Measurements from ENCODE around the gene NPAS1. TPM values are rescaled to one million over a fixed set of nuclear protein-coding genes. Genes with fewer than 3 reads are reported as not detected.

Gene NPAS1
- total and polyA plus RNA-seq, 2 of the 13 experiments (the other 11 are each of a cell fraction or from before 2014, with no cell fraction given) = 0.35 to 2.9 TPM

DNA sequence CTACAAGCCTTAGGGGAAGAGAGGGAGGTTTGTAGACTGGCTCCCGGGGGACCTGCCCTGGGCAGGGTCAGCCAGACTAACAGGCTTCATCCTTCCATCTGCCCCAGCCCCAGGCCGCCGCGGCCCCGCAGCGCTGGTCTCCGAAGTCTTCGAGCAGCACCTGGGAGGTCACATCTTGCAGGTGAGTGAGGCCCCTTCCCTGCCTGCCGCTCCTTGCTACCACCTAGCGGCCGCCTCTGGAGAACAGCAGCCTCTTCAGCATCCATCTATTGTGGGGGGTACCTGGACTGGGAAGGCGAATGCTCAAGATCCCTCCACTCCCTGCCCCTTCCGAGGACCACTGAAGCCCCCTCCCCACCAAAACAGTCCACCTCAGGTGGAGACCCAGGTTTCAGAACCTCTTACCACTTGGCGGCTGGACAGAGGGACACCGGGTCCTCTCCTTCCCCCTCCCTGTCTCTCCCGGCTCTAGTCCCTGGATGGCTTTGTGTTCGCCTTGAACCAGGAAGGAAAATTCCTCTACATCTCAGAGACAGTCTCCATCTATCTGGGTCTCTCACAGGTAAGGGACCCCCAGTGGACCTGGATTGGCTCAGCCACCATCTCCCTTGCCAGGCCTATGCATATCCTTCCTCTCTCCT, 12.7 kb downstream of the NPAS1 start:
- Histone ChIP-seq H3K27me3 (ENCODE audit: control insufficient read depth in 1 of 2, insufficient read depth in 2 of 2, low read length in 2 of 2) (no peaks in the 10 kb centered on the region), H3K9me3 (ENCODE audit: low read length) (no peaks in the 10 kb centered on the region), H3K4me1 (ENCODE audit: insufficient read depth, low read length) (peaks cover 23% of the 10 kb centered on the region), H2AFZ (ENCODE audit: low read length) (no peak overlapping the region), H4K20me1 (ENCODE audit: insufficient read depth, low read length) (no peaks in the 10 kb centered on the region), H3K4me3 (replicated peaks in 1 of 3; ENCODE audit: insufficient read depth in 1 of 3, low read depth in 2 of 3, low read length in 3 of 3) (no peak overlapping the region), H3K9ac (ENCODE audit: insufficient read depth, low read depth, low read length) (no peak overlapping the region), H3K79me2 (ENCODE audit: insufficient read depth, low read length) (no peaks in the 10 kb centered on the region), H3K4me2 (ENCODE audit: low read depth, low read length) (no peak overlapping the region), H3K36me3 (replicated peaks in 1 of 2; ENCODE audit: control insufficient read depth in 1 of 2, insufficient read depth in 2 of 2, low read length in 2 of 2) (no peaks in the 10 kb centered on the region), H3K27ac (ENCODE audit: extremely low read length, insufficient read depth, low read length) (no peak overlapping the region)
- DNase-seq (ENCODE audit: low spot score) (no peak), FAIRE-seq (no peak), ATAC-seq (peak; percentile 74)
- CTCF ChIA-PET (ENCODE audit: low intra/inter-chr PET ratio, low total read pairs) = interaction anchor here (2.2 kb wide), 1 partner anchor 19 kb away, joined by 20 read pairs; no protein-coding TSS in a partner anchor
- intact Hi-C loops (cut with micrococcal nuclease; ENCODE audit: unreplicated experiment) = loop anchor here (1.0 kb wide), 1 partner anchor 19 kb away; no protein-coding TSS in a partner anchor
- in situ Hi-C loops (cut with HindIII; ENCODE audit: extremely low pct_ligation_motif_present, low pct_unique_long_range_greater_than_20kb) = no loop called here
- BruUV-seq (replicated peaks) = no TSS peak
- POLR2A ChIA-PET = no interaction called here
- WGBS (ENCODE audit: low lambda C conversion rate) = 43% methylated on average over 9 of the region's 17 CpGs
- TF ChIP-seq, protein P1, sequence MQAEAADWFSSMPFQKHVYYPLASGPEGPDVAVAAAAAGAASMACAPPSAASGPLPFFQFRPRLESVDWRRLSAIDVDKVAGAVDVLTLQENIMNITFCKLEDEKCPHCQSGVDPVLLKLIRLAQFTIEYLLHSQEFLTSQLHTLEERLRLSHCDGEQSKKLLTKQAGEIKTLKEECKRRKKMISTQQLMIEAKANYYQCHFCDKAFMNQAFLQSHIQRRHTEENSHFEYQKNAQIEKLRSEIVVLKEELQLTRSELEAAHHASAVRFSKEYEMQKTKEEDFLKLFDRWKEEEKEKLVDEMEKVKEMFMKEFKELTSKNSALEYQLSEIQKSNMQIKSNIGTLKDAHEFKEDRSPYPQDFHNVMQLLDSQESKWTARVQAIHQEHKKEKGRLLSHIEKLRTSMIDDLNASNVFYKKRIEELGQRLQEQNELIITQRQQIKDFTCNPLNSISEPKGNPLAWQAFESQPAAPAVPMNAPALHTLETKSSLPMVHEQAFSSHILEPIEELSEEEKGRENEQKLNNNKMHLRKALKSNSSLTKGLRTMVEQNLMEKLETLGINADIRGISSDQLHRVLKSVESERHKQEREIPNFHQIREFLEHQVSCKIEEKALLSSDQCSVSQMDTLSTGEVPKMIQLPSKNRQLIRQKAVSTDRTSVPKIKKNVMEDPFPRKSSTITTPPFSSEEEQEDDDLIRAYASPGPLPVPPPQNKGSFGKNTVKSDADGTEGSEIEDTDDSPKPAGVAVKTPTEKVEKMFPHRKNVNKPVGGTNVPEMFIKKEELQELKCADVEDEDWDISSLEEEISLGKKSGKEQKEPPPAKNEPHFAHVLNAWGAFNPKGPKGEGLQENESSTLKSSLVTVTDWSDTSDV (CRISPR knock-in tag; IDR thresholded peaks at IDR 0.05) = no peak
- TF ChIP-seq NFRKB (IDR thresholded peaks at IDR 0.05) (no peak), KDM2A (CRISPR knock-in tag; IDR thresholded peaks at IDR 0.05; ENCODE audit: borderline replicate concordance, low read depth) (peak; percentile 37; the same call in 1 of the 2 replicates), ZNF615 (CRISPR knock-in tag; IDR thresholded peaks at IDR 0.05; ENCODE audit: borderline replicate concordance) (no peak), ZNF496 (CRISPR knock-in tag; IDR thresholded peaks at IDR 0.05; ENCODE audit: insufficient replicate concordance) (no peak), IRX3 (CRISPR knock-in tag; IDR thresholded peaks at IDR 0.05; ENCODE audit: borderline replicate concordance, low read depth) (no peak), FUBP1 (CRISPR knock-in tag; IDR thresholded peaks at IDR 0.05; ENCODE audit: borderline replicate concordance) (no peak), ZNF432 (CRISPR knock-in tag; IDR thresholded peaks at IDR 0.05; ENCODE audit: borderline replicate concordance) (no peak), DR1 (CRISPR knock-in tag; IDR thresholded peaks at IDR 0.05) (0 out of 2 replicates have a peak, but pooled peaks have one; percentile 32), HIC2 (CRISPR knock-in tag; IDR thresholded peaks at IDR 0.05; ENCODE audit: low read depth) (no peak), MLLT10 (CRISPR knock-in tag; IDR thresholded peaks at IDR 0.05) (no peak)
- TF ChIP-seq, protein P2, sequence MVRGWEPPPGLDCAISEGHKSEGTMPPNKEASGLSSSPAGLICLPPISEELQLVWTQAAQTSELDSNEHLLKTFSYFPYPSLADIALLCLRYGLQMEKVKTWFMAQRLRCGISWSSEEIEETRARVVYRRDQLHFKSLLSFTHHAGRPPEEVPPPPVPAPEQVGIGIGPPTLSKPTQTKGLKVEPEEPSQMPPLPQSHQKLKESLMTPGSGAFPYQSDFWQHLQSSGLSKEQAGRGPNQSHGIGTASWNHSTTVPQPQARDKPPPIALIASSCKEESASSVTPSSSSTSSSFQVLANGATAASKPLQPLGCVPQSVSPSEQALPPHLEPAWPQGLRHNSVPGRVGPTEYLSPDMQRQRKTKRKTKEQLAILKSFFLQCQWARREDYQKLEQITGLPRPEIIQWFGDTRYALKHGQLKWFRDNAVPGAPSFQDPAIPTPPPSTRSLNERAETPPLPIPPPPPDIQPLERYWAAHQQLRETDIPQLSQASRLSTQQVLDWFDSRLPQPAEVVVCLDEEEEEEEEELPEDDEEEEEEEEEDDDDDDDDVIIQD (CRISPR knock-in tag; IDR thresholded peaks at IDR 0.05; ENCODE audit: low read depth) = no peak
- TF ChIP-seq, protein P3, sequence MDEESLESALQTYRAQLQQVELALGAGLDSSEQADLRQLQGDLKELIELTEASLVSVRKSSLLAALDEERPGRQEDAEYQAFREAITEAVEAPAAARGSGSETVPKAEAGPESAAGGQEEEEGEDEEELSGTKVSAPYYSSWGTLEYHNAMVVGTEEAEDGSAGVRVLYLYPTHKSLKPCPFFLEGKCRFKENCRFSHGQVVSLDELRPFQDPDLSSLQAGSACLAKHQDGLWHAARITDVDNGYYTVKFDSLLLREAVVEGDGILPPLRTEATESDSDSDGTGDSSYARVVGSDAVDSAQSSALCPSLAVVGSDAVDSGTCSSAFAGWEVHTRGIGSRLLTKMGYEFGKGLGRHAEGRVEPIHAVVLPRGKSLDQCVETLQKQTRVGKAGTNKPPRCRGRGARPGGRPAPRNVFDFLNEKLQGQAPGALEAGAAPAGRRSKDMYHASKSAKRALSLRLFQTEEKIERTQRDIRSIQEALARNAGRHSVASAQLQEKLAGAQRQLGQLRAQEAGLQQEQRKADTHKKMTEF (CRISPR knock-in tag; IDR thresholded peaks at IDR 0.05) = no peak
